IPS-NIHi11 (cell line): Measurements from ENCODE around the gene DCDC1.
"Not testable (repeated sequence)": the region's sequence is repeated elsewhere in the genome, so short reads cannot be mapped to it uniquely, and the experiment has no call there.

Experiments used
- DNase-seq: peaks from one replicate; pipeline ENCODE4 v3.0.0; 2012; ENCODE audit warnings: mixed read lengths, low spot score

DCDC1 gene

GRCh38 chr11:30990625-30991296, 378.8 kb downstream of the DCDC1 start:
- no peak for DNase-seq

GRCh38 chr11:30987819-30988218, 381.7 kb downstream of the DCDC1 start:
- DNase-seq = no peak

DNA sequence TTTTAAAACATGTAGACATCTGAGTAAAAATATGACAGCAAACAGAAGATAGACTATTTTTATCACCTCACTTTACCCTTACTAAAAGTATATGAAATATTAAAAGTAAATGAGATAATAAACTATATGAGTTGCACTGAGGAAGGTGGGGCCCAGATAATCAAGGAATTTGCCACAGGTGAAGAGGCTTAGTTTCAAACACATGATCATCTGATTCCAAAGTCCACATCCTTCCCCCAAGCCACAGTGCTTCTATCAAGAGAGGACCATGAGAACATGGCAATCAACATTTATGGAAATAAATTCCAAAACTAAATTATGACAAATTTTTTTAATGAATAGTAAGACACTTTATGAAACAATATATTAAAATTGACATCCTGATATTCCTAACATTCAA, 384.0 kb downstream of the DCDC1 start:
- no peak for DNase-seq

DNA sequence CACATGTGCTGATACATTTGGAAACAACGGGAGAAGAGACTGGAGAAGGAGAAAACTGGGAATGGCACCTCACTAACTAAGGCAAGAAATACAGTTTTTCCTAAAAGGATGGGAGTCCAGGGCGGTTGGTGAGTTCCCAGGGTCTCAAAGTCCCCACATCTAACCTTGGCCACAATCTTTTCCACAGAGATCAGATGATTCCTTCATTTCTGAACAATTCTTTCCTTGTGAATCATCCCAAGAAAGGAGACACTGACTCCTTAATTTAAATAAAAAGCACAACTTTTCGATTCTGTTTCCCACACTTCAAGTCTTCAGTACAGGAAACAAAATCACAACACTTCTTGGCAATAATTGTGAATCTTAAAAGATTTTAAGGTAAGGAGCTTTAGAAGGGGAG, 384.7 kb downstream of the DCDC1 start:
- DNase-seq = no peak

GRCh38 chr11:30984442-30984816, 385.1 kb downstream of the DCDC1 start:
- DNase-seq = no peak

DNA sequence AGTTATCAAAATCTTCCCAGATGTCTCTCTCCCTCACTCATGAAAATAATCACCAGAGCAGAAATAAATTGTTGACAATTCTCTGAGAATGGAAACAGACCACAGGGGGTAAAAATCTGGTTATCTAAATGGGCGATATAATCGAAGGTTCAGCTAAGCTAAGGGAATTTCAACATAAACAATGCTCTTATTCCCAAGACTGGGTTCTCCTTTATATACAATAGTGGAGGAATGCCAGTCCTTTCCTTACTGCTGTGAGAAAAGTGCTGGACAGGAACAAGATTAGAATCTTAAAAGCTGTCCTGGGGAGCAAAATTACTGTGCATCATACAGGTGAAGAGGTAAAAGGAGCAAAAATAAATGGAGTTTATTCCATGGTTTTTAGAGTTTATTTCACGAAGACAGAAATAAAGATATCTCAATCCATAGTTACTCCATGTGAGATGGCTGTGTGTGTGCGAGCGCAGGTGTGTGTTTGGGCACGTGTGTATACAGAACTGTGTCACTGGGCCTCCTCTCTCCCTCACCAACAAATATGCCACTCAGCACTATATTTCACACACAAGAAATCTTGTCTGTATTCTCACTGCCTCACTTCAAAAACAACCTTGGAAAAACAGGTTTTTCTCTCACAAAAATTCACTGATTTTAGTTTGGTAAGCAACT, 385.6 kb downstream of the DCDC1 start:
- DNase-seq = no peak

DNA sequence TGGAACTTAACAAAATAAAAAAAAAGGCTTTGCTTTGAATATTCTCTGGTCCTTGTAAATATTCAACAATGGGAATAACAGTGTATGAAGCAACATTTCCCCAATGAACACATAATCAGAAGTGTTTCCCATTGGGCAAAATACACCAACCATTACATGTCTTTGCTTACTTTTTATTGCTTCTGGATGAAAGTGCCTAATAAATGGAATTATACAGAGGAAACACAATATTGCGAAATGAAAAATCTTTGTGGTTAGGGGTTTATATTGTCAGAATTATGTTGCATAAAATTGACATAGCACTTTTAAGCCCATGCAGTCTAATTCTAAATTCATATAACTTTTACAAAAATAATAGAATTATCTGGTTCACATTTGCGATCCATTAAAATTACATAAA, 386.4 kb downstream of the DCDC1 start:
- DNase-seq = no peak

DNA sequence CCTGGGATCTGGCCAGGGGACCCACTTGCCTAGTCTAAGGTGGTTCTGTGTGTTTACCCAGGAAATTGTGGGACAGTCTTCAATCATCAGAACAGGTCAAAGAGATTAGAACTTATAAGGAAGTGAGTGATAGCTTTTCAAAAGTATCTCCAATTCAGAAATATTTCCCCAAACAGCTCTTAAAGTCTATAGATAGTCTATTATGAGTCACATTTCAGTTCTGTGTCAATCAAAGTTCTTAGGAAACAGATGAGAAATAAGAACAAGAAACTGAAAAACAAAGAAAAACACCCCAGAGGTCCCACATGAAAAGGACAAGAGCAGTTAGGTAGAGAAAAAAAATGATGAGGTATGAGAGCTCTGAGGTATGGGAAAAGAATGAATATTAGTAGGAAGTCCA, 402.0 kb downstream of the DCDC1 start:
- no peak for DNase-seq

GRCh38 chr11:30960387-30960992, 409.0 kb downstream of the DCDC1 start:
- peak; percentile 31 for DNase-seq

GRCh38 chr11:30956751-30957150, 412.8 kb downstream of the DCDC1 start:
- DNase-seq = no peak

- no peak for DNase-seq
Observed at GRCh38 chr11:30949838-30950237, 419.7 kb downstream of the DCDC1 start.

GRCh38 chr11:30947715-30948114, 421.8 kb downstream of the DCDC1 start:
- not testable (repeated sequence) for DNase-seq

- DNase-seq = no peak
Observed at GRCh38 chr11:30938810-30939209, 430.7 kb downstream of the DCDC1 start.

DNA sequence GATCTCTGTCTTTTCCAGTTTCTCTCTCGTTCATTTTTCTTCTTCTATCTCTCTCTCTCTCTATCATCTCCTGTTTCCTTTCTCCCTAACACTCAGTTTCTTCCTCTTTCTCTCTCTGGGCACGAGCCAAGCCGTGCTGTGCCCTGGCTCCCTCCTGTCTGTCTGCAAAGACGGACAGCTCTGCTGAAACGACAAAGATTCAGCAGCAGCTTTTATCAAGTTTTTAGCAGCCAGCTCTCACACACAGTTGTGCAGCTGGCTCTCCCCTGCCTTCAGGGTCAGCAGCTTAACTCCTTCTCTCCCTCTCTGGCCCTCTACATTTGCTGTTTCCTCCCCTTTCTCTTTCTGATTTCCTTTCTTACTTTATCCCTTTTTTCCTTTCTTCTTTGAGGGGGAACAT, 431.4 kb downstream of the DCDC1 start:
- no peak for DNase-seq

- DNase-seq = no peak
Observed at GRCh38 chr11:30936491-30936890, 433.0 kb downstream of the DCDC1 start.

- no peak for DNase-seq
Observed at GRCh38 chr11:30935861-30936260, 433.7 kb downstream of the DCDC1 start.

DNA sequence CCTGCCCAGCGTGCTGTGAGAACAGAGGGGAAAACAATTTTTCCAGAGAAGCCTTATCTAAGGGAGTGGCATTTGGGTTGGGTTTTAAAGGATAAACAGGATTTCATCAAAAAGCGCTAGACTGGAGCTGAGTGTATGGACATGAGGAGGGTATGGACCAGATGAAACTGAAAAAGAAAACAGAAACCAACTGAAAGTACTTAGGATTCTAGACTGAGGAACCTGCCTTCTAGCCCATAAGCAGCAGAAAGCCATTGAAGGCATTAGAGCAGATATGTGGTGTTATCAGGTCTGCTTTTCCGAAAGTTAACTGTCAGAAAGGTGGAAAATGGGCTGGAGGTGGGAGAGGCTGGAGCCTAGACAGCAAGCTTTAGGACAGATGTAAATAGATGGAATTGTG, 443.4 kb downstream of the DCDC1 start:
- DNase-seq = no peak

DNA sequence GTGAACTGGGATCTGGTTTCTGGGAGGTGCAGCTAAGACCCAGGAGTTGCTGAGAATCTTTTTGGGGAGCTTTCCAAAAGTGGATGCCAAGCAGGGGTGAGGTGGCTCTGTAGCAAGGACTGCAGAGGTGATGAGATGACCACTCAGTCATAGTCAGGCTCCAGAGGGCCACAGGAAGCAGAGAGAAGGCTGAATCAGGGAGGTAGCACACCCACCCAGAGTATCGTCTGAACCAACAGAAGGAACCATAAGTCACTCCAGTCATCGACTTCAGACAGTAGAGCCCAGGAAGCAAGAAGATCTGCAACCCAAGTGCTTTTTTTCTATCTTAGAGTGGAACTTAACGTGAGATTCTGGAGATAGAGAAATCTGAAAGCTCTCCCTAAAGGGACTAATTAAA, 447.7 kb downstream of the DCDC1 start:
- no peak for DNase-seq

DNA sequence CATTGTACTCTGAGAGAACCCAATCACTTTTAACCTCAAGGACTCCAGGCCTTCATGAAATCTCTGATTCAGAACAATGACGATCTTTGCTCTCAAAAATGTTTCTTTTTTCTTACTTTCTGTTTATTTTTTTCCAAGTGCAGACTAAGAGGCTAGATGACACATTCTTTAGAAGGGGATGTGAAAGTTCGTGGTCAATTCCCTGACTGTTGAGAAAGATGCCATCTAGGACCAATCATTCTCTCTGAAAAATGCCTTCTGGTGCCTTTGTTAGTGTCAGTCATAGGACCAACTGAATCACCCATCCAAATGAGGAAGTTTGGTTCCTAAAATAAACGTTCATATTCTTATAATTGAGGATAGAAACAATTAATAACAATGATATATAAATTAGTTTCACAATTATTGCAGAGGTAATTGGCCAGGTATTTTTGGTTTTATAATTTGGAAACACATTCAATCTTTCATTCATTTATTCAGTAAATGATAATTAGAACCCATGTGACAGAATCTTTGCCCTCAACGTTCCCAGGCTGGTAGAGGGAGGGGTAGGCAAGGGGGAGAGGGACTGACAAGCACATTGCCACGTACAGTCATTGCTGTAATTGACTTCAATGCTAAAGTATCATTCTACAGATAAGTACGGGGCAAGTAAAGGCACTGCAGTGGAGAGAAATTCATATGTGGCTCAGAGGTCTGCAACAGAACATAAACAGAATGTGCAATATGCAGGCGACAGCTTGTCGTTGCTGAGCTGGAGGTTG, 450.0 kb downstream of the DCDC1 start:
- DNase-seq = no peak

- peak; percentile 41 for DNase-seq
Observed at GRCh38 chr11:30917859-30918478, 451.6 kb downstream of the DCDC1 start.

DNA sequence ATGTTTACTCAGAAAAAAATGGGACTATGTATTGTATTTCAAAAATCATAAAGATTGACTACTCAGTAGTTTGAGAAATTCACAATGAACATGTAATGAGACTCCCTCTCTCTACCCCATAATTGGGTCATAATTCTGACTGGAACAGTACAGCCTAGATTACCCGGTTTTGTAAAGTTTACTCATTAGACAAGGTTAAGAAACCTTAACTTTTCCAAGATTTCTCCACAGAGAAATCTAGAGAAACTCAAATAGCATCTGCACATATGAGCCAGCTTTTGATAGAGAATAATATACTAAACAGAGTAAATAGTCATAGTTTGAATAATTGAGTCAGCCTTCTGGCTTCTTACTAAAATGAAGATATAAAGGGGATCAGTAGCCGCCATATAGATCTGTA, 452.3 kb downstream of the DCDC1 start:
- DNase-seq = no peak

DNA sequence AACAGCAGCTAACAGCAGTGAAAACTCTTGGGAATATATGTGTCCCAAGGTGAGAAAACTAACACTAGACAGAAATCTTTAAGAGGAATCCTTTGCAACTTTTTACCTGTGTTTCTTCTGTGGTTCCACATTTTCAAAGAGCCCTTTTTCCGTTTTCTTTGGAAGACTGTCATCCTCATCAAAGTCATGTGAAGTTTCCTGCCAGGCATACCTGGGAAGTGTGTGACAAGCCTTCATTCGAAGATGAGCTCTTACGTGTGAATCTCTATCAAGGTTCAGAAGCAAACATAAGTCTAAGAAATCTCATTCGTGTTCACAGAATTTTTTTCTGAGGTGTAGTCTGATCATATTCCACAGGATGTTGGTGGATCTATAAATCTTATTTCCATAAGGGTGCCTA, 452.8 kb downstream of the DCDC1 start:
- no peak for DNase-seq
